ENCODE measurements around the gene FRMD4A.

Gene FRMD4A

GRCh38 chr10:13624630-13625029, 706.1 kb downstream of the FRMD4A start:
- DNase-seq = no peak

- no peak for DNase-seq
Measured at GRCh38 chr10:13621931-13622330, 708.8 kb downstream of the FRMD4A start.

GRCh38 chr10:13617116-13617515, 713.6 kb downstream of the FRMD4A start:
- no peak for DNase-seq

GRCh38 chr10:13615650-13616300, 714.9 kb downstream of the FRMD4A start:
- DNase-seq = no peak

- no peak for DNase-seq
Measured at GRCh38 chr10:13614530-13615332, 716.0 kb downstream of the FRMD4A start.

- no peak for DNase-seq
Measured at GRCh38 chr10:13613519-13613918, 717.2 kb downstream of the FRMD4A start.

- DNase-seq = no peak
Measured at GRCh38 chr10:13612654-13613373, 717.9 kb downstream of the FRMD4A start.

GRCh38 chr10:13608246-13608853, 722.4 kb downstream of the FRMD4A start:
- DNase-seq = no peak

- no peak for DNase-seq
Measured at GRCh38 chr10:13604357-13605040, 726.2 kb downstream of the FRMD4A start.

GRCh38 chr10:13597909-13598308, 732.8 kb downstream of the FRMD4A start:
- no peak for DNase-seq

GRCh38 chr10:13594641-13595040, 736.1 kb downstream of the FRMD4A start:
- no peak for DNase-seq

Data from NCI-H187 treated with DMSO at 0.1 percent for 48 hours (cell line).